ENCODE results near the gene KBTBD8.

- TF ChIP-seq RARG (CRISPR knock-in tag; IDR thresholded peaks at IDR 0.05; ENCODE audit: low read depth) (no peak), EZH2 (conservative IDR thresholded peaks at IDR 0.05; ENCODE audit: low read depth, low read length) (no peak), YY1 (IDR thresholded peaks at IDR 0.05; ENCODE audit: insufficient read depth, insufficient replicate concordance, low read depth, low read length) (no peak), ZSCAN29 (CRISPR knock-in tag; conservative IDR thresholded peaks at IDR 0.05) (no peak), ATF2 (CRISPR knock-in tag; IDR thresholded peaks at IDR 0.05) (no peak), ZNF143 (CRISPR knock-in tag; IDR thresholded peaks at IDR 0.05) (no peak), ZNF609 (CRISPR knock-in tag; IDR thresholded peaks at IDR 0.05; ENCODE audit: borderline replicate concordance) (no peak), ZNF510 (CRISPR knock-in tag; IDR thresholded peaks at IDR 0.05; ENCODE audit: low read depth) (no peak), POLR2A (IDR thresholded peaks at IDR 0.05; ENCODE audit: insufficient read depth in 1 of 2, low read depth in 2 of 2, low read length in 2 of 2) (no peak)
These were observed 8.4 kb downstream of the KBTBD8 start for GRCh38 chr3:67006460-67006859.

Measured in HepG2 (cell line).